WTC11 (cell line): Measurements from ENCODE around the gene FER. TPM values are rescaled to one million over a fixed set of nuclear protein-coding genes. Genes with fewer than 3 reads are reported as not detected.

Experiments used
- ATAC-seq: fragments of 200-7000 bp; cut with Tn5 transposase; 2 replicates; pipeline ENCODE4 v1.10.0; 2021; ENCODE audit warnings: mild to moderate bottlenecking, moderate library complexity
- CTCF ChIA-PET: fragments of 300-600 bp; sonication (Branson Sonifier 250); formaldehyde crosslinking; loops from one replicate; lab custom pipeline; 2021; ENCODE audit warnings: antibody characterized with exemption; lab: Charles Lee
- POLR2A ChIA-PET: fragments of 350-600 bp; sonication (Branson Sonifier 250); formaldehyde crosslinking; loops from one replicate; lab custom pipeline; 2021; ENCODE audit warnings: antibody characterized with exemption; lab: Charles Lee
- DNase-seq: peaks from one replicate; pipeline ENCODE4 v3.0.0; 2021; ENCODE audit warnings: low spot score
- H3K27ac Mint-ChIP-seq: 2 replicates; pipeline ENCODE4 v1.8.0; 2021; ENCODE audit warnings: mixed read lengths
- H3K27me3 Mint-ChIP-seq: 2 replicates; pipeline ENCODE4 v1.8.0; 2021; ENCODE audit warnings: low read depth, mild to moderate bottlenecking, moderate library complexity, mixed read lengths
- H3K36me3 Mint-ChIP-seq: 2 replicates; pipeline ENCODE4 v1.8.0; 2021; ENCODE audit warnings: mixed read lengths
- H3K4me1 Mint-ChIP-seq: 2 replicates; pipeline ENCODE4 v1.8.0; 2022; ENCODE audit warnings: mixed read lengths
- H3K4me3 Mint-ChIP-seq: 2 replicates; pipeline ENCODE4 v1.8.0; 2021; ENCODE audit warnings: mild to moderate bottlenecking, moderate library complexity, mixed read lengths
- H3K9me3 Mint-ChIP-seq: 2 replicates; pipeline ENCODE4 v1.8.0; 2021; ENCODE audit warnings: mixed read lengths
- AR ChIP-seq: fragments of 250-450 bp; sonication (Bioruptor Pico); IDR thresholded peaks from 2 replicates; pipeline ENCODE4 v1.9.0; 2021; ENCODE audit warnings: mild to moderate bottlenecking
- ATF1 ChIP-seq: sonication (generic); formaldehyde crosslinking; IDR thresholded peaks from 2 replicates; pipeline ENCODE4 v1.8.1; 2023; ENCODE audit warnings: mild to moderate bottlenecking, moderate library complexity, missing genetic modification reagents
- ATF6 ChIP-seq: sonication (generic); formaldehyde crosslinking; IDR thresholded peaks from 2 replicates; pipeline ENCODE4 v1.8.1; 2023; ENCODE audit warnings: mild to moderate bottlenecking, missing genetic modification reagents
- ESRRA ChIP-seq: sonication (generic); formaldehyde crosslinking; IDR thresholded peaks from 2 replicates; pipeline ENCODE4 v1.8.1; 2022; ENCODE audit warnings: mild to moderate bottlenecking, missing genetic modification reagents, borderline replicate concordance
- ETV6 ChIP-seq: sonication (generic); formaldehyde crosslinking; IDR thresholded peaks from 2 replicates; pipeline ENCODE4 v1.8.1; 2022; ENCODE audit warnings: mild to moderate bottlenecking, missing genetic modification reagents
- GABPB1 ChIP-seq: sonication (generic); formaldehyde crosslinking; IDR thresholded peaks from 2 replicates; pipeline ENCODE4 v1.8.1; 2023; ENCODE audit warnings: mild to moderate bottlenecking, missing genetic modification reagents
- HMGA2 ChIP-seq: fragments of 250-450 bp; sonication (Bioruptor Pico); IDR thresholded peaks from 2 replicates; pipeline ENCODE4 v1.4.0; 2021; ENCODE audit warnings: mild to moderate bottlenecking, moderate library complexity
- MYBL2 ChIP-seq: sonication (generic); formaldehyde crosslinking; IDR thresholded peaks from 2 replicates; pipeline ENCODE4 v1.8.1; 2023; ENCODE audit warnings: mild to moderate bottlenecking, moderate library complexity, missing genetic modification reagents
- NR1H2 ChIP-seq: sonication (generic); formaldehyde crosslinking; IDR thresholded peaks from 2 replicates; pipeline ENCODE4 v1.9.0; 2021; ENCODE audit warnings: mild to moderate bottlenecking, moderate library complexity, missing genetic modification reagents
- OVOL2 ChIP-seq: fragments of 250-450 bp; sonication (Bioruptor Pico); IDR thresholded peaks from 2 replicates; pipeline ENCODE4 v1.9.0; 2021; ENCODE audit warnings: mild to moderate bottlenecking, borderline replicate concordance
- SMAD4 ChIP-seq: sonication (generic); formaldehyde crosslinking; IDR thresholded peaks from 2 replicates; pipeline ENCODE4 v1.8.0; 2022; ENCODE audit warnings: mild to moderate bottlenecking, missing genetic modification reagents
- TCF7 ChIP-seq: sonication (generic); formaldehyde crosslinking; IDR thresholded peaks from 2 replicates; pipeline ENCODE4 v1.8.0; 2022; ENCODE audit warnings: mild to moderate bottlenecking, low read depth, missing genetic modification reagents, moderate library complexity
- TEAD1 ChIP-seq: sonication (generic); formaldehyde crosslinking; IDR thresholded peaks from 2 replicates; pipeline ENCODE4 v1.8.0; 2022; ENCODE audit warnings: mild to moderate bottlenecking, missing genetic modification reagents
- TEAD4 ChIP-seq: sonication (generic); formaldehyde crosslinking; IDR thresholded peaks from 2 replicates; pipeline ENCODE4 v1.8.0; 2022; ENCODE audit warnings: mild to moderate bottlenecking, missing genetic modification reagents
- ZMAT4 ChIP-seq: fragments of 250-450 bp; sonication (Bioruptor Pico); IDR thresholded peaks from 2 replicates; pipeline ENCODE4 v1.9.0; 2021; ENCODE audit warnings: mild to moderate bottlenecking
- ZNF138 ChIP-seq: sonication (generic); formaldehyde crosslinking; conservative IDR thresholded peaks from 2 replicates; pipeline ENCODE4 v1.8.1; 2022; ENCODE audit warnings: mild to moderate bottlenecking, moderate library complexity, missing genetic modification reagents
- ZNF232 ChIP-seq: sonication (generic); formaldehyde crosslinking; IDR thresholded peaks from 2 replicates; pipeline ENCODE4 v1.8.0; 2022; ENCODE audit warnings: mild to moderate bottlenecking, missing genetic modification reagents
- ZNF532 ChIP-seq: fragments of 250-450 bp; sonication (Bioruptor Pico); IDR thresholded peaks from 2 replicates; pipeline ENCODE4 v1.9.0; 2021; ENCODE audit warnings: mild to moderate bottlenecking, borderline replicate concordance
- total RNA-seq: library from RNA; stranded (reverse); gene quantifications from 3 replicates; pipeline ENCODE4 v1.2.3, GENCODE V29; 2021

The FER gene
- total RNA-seq, 1 experiment from 2014 or later: 13.8 TPM

- H3K4me1 Mint-ChIP-seq: no peaks in the 10 kb centered on the region
- no peak overlapping the region for H3K4me3 Mint-ChIP-seq
- CTCF ChIA-PET: interaction anchor here (0.6 kb wide), 1 partner anchor 290 kb away, joined by 4 read pairs; no protein-coding TSS in a partner anchor
- H3K36me3 Mint-ChIP-seq: no peaks in the 10 kb centered on the region
- ATAC-seq (no peak), DNase-seq (no peak)
- POLR2A ChIA-PET: no interaction called here
- H3K9me3 Mint-ChIP-seq: no peaks in the 10 kb centered on the region
- no peak overlapping the region for H3K27ac Mint-ChIP-seq
- no peaks in the 10 kb centered on the region for H3K27me3 Mint-ChIP-seq
- TF ChIP-seq TEAD4 (CRISPR knock-in tag) (no peak), MYBL2 (CRISPR knock-in tag) (no peak), ESRRA (no peak), ATF1 (CRISPR knock-in tag) (no peak), AR (CRISPR knock-in tag) (no peak), GABPB1 (CRISPR knock-in tag) (no peak), OVOL2 (CRISPR knock-in tag) (no peak), ATF6 (CRISPR knock-in tag) (no peak), SMAD4 (CRISPR knock-in tag) (no peak), HMGA2 (CRISPR knock-in tag) (no peak), ZNF532 (CRISPR knock-in tag) (no peak), TEAD1 (CRISPR knock-in tag) (no peak), ZNF232 (CRISPR knock-in tag) (no peak), TCF7 (no peak), ETV6 (no peak), NR1H2 (no peak), ZNF138 (no peak), ZMAT4 (CRISPR knock-in tag) (no peak)
Measured at GRCh38 chr5:109029847-109030246, 282.1 kb downstream of the FER start.
